Measurements from ENCODE around the gene IFNK.

Gene IFNK

GRCh38 chr9:27511771-27512170 is 12.3 kb upstream of the IFNK start:
- DNase-seq (ENCODE audit: low spot score): no peak

DNA sequence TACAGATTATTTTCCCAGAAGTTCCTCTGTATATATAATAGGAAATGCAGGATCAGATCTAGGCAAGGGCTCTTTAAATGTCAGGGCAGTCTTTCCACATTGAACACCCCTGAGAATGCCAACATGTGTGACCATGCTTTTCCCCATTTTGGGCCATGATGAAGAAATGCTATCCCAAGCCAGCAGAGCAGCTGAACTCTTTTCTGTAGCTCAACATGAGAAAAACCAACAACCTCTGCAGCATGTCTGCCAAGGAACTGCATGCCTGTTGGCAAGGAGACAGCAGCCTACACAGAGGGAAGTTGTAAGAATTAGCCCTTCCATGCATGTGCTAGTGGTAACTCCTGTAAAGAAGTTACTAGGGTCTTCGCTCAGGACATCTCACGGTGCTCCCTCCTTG is 9.5 kb upstream of the IFNK start:
- no peak for DNase-seq (ENCODE audit: low spot score)

- DNase-seq (ENCODE audit: low spot score): no peak
These were observed 6.1 kb upstream of the IFNK start for GRCh38 chr9:27518006-27518405.

GRCh38 chr9:27518809-27519208 is 5.3 kb upstream of the IFNK start:
- DNase-seq (ENCODE audit: low spot score): no peak

DNA sequence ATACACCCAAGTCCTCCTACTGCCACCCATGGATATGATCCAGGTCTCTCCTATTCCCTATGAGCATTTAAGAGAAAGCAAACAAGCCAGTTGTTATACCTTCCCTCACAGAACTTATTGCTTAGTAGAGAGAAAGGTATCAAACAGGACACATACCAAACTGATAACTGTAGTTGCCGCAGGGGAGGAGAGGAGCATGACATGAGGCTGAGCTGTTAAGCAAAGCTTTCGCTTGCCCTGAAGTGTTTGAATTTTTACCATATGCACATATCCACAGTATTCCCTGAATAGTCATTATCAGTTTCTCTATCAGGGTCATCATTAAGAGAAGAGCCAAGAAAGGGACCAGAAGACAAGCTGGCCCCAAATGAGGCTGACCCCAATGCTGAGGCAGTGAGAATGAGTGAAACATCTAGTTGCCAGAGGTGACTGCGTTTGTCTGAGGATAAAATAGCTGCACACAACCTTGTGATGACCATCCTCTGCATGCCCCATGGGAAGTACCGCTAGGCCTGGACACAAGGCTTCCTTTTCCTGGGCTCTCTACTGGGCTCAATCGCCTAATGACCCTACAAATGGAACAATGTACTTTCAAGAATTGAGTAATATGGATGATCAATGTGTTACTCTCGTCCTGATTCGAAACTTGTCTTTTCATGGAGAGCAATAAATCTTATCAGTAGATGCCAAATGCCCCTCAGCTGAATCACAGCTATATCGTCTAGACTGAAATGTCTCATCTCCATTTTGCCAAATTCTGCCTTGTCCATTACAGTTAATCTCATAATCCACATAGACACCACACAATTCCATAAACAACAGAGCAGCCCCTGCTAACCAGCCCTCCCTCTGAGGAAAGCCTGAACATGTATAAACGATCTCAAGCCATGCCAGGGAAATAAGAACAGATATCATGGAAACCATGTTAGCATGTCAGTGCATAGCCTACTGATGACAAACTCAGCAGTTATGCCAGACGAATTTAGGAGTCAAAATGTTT is 4.3 kb upstream of the IFNK start:
- no peak for DNase-seq (ENCODE audit: low spot score)

- DNase-seq (ENCODE audit: low spot score): no peak
These were observed 3.1 kb upstream of the IFNK start for GRCh38 chr9:27520986-27521385.

DNA sequence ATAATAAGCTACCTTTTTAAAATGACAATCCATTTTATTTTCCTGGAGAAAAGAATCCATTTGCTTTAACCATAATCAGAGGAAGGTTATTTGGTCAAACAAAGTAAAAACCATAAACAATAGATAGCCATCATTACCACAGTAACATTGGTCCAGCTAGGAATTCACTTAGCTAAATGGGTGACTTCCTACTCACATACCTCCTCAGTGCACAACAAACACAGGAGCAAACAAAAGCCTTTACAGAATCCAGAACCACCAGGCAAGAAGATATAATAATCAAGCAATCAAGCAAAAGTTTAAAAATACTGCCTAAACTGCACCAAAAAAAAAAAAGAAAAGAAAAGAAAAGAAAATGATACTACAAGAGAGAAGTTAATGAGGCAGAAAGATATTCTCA is 949 bp upstream of the IFNK start:
- DNase-seq (ENCODE audit: low spot score): no peak

DNA sequence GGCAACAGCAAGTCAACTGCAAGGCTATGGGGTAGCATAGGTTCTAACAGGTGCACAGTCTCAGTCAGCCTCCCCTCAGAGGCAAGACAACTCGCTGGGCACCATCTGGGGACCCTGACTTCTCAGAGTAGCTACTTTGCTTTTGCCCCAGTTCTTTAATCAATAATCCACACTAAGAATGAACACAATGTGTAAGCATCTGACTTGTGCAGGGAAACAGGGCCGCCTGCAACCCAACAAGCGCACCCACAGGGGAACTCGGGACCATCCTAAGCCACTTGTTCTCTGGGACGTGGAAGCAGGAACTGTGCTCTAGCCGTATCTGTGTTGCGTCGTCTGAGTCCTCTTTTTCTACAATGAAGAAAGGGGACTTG is 3.6 kb downstream of the IFNK start:
- peak; percentile 37 for DNase-seq (ENCODE audit: low spot score)

DNA sequence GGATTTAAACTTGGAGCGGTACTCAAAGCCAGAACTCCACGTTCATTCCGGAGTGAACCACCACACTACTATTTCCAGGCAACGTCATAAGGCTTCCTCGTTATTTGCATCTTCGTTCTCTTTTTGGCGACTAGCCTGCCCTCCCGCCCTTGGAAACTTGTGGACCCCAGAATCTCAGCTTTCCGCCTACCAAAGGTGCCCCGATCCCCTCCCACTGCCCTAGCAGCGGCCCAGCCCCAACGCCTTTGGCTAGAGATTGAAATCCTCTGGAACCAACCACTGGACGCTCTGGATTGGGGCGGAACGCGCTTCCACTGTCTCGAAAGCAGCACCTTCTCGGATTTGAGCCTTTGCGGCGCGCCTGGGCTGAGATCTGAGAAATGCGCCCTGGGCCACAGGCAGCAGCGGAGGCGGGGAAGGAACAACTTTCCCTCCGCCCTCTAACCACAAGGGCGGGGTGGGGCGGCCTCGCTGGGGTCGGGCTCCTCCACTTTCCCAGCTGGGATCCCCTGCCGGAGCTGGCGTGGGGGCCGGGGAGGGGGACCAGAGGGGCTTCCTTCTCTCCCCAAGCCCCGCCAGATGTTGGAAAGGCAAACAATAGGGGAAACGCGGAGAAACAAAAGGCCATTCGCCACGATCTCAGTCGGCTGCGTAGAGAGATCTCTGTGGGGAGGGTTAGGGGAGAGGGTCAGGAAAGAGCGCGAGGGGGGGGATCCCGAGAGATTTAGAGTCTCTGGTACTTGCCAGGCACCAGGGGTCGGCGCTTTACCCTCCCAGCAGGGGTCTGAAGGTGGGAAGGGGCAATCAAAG is 4.2 kb downstream of the IFNK start:
- DNase-seq (ENCODE audit: low spot score): peak; percentile 76

GRCh38 chr9:27528886-27529315 is 4.8 kb downstream of the IFNK start:
- peak; percentile 58 for DNase-seq (ENCODE audit: low spot score)

- peak; percentile 86 for DNase-seq (ENCODE audit: low spot score)
These were observed 5.5 kb downstream of the IFNK start, which contains the start of gene MOB3B for GRCh38 chr9:27529316-27530278. Gene MOB3B (minus strand): TSS chr9:27529814. CDS start chr9:27455550, 74,264 bp downstream.

DNA sequence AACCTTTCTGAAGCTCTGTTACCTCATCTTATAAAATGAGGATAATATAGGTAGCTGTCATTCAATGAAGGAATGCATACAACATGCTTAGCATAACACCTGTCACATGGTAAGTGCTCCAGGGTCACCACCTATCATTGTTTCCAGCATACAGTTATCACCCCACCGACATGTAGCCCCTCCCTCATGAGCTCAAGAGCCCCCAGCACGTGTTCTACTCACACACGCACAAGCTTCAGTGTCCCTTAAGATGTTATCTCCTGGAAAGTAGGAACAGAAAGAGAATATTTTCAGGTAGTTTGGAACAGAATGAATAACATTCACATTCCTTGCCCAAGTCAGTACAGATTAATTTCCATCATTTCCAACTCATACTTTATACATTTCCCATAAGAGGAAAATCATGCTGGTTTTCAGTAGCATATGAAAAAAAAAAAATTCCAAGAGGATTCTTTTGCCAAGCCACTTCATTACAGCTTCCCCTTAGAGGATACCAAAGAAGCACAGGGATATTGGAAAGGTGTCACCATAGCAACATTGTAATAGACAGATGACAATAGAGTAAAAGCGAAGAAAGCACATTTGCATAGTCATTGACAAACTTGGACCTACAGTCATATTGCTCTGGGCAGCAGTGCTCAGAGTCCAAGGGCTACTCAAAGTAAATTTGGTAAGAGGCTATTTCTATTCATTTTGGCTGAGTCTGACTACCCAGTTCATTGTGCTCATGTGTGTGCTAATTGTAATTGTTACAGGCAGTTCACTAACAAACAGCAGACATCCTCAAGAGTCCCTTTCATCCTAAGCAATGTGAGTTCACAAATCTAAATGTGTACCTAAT is 7.0 kb downstream of the IFNK start:
- DNase-seq (ENCODE audit: low spot score): no peak

DNA sequence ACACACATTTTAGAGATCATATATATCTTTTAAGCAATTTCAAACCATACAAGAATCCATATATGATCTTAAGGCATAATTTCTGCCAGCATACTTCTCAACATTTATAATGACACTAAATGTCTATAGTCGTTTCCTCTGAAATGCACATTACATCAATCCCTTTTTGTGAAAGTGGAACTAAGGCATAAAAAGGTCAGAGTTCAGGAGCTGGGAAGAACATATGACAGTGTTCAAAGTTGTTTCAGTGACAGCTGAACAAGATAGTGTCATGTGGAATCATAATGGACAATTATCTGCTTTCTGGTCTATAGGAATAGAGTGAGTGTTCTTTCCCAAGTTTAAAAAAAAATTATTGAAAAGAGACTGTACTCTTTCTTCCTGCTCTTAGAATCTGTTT is 8.0 kb downstream of the IFNK start:
- no peak for DNase-seq (ENCODE audit: low spot score)

DNA sequence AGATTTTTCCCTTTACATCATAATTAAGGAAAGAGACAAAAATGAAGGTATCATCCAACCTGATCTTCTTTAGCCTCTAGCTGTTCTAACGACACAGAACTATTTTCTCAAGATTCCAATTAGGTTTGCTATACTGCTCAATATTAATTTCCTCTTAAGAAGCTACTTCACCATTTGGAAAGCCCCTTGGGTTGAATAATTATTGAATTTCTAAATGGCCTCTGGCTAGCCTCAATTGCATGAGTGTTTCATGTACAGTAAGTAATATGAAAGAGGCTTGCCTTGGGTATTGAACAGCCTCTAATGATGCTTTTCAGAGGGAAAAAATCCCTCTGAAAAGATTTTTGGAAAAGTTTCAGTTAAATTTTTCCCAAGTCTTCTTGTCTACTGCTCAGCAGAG is 9.2 kb downstream of the IFNK start:
- no peak for DNase-seq (ENCODE audit: low spot score)

GRCh38 chr9:27534131-27534530 is 10.0 kb downstream of the IFNK start:
- DNase-seq (ENCODE audit: low spot score): no peak

DNA sequence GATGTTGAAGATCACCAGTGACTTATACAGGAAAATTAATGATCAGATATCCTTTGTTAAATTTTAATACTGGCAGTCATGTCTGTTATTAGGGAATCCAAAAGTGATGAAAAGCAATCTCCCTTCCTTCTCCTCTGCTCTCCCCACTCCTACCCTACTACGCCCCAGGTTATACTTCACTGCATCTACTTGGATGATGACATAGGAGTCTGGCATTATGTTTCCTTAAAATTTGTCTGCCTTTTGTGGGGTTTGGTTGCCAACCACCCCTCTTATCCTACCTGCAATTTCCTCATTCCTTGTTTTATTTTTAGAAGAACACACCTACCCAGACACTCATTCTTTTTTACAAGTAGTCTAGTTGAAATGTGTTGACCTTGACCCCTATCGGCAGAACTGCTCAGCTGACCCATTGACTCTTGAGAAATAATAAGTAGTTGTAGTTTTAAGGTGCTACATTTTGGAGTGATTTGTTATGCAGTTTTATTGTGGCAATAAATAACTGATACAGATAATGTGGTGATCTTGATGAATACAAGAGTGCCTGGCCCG is 10.6 kb downstream of the IFNK start:
- no peak for DNase-seq (ENCODE audit: low spot score)

DNA sequence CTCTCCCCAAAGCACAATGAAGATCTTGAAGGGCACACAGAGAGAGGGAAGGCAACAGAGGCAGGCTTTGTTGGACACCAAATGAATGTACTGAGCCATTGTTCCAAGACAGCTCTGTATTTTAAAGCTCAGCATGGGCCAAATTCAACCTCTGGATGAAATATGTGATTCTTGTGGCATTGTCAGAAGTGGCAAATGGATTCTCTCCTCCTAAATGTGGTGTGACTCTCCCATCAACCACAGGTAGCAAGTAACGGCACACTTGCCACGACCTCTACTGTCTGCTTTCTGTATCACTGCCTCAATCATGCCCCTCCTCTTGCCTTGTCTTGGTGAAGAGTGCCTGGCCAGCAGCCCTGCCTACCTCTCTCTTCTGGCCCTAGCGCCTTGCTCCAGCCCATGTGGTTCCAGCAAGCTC is 11.6 kb downstream of the IFNK start:
- DNase-seq (ENCODE audit: low spot score): peak; percentile 79

DNA sequence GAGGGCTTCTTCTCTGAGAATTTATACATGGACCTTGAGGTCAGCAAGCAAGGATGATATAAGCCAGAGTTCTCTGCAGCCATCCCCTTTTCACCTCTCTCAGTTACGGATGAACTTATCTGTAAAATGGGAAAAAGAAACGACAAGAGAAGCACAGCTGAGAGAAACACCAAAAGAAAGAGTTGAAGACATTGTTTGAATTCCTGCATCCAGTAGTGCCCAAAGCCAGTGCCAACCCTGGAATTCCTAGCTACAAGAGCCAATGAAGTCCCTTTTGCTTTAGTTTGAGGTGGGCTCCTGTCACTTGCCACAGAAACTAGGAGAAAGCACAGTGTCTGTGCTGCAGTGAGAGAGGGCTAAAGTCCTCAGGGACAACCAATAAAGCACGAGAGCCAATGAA is 12.1 kb downstream of the IFNK start:
- DNase-seq (ENCODE audit: low spot score): no peak

GRCh38 chr9:27537027-27537435 is 12.9 kb downstream of the IFNK start:
- DNase-seq (ENCODE audit: low spot score): no peak

GRCh38 chr9:27537756-27538155 is 13.7 kb downstream of the IFNK start:
- DNase-seq (ENCODE audit: low spot score): no peak

All from Ammon's horn (tissue), 1 donor.